ENCODE measurements around the gene REV3L.

DNA sequence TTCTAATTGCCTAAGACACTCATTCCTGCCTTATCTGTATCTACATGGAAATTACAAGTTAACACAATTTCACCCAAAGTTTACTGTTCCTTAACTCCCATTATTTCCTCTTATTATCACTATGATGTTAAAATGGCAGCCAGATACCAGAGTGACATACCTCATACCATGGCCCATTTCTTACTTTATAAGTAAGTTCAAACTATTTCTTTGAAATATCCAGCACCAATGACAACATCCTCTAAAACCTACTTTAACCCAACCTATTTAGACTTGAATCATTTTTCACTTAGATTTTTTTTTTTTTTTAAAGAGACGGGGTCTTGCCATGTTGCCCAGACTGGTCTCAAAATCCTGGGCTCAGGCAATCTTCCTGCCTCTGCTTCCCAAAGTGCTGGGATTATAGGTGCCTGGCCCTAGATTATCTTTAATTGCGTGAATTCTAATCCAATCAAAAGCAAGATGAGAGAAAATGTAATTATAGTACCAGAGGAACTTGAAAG is 10.0 kb downstream of the REV3L start:
- TF ChIP-seq, protein P1, sequence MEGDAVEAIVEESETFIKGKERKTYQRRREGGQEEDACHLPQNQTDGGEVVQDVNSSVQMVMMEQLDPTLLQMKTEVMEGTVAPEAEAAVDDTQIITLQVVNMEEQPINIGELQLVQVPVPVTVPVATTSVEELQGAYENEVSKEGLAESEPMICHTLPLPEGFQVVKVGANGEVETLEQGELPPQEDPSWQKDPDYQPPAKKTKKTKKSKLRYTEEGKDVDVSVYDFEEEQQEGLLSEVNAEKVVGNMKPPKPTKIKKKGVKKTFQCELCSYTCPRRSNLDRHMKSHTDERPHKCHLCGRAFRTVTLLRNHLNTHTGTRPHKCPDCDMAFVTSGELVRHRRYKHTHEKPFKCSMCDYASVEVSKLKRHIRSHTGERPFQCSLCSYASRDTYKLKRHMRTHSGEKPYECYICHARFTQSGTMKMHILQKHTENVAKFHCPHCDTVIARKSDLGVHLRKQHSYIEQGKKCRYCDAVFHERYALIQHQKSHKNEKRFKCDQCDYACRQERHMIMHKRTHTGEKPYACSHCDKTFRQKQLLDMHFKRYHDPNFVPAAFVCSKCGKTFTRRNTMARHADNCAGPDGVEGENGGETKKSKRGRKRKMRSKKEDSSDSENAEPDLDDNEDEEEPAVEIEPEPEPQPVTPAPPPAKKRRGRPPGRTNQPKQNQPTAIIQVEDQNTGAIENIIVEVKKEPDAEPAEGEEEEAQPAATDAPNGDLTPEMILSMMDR (IDR thresholded peaks at IDR 0.05), result no peak
- TF ChIP-seq, protein P2, sequence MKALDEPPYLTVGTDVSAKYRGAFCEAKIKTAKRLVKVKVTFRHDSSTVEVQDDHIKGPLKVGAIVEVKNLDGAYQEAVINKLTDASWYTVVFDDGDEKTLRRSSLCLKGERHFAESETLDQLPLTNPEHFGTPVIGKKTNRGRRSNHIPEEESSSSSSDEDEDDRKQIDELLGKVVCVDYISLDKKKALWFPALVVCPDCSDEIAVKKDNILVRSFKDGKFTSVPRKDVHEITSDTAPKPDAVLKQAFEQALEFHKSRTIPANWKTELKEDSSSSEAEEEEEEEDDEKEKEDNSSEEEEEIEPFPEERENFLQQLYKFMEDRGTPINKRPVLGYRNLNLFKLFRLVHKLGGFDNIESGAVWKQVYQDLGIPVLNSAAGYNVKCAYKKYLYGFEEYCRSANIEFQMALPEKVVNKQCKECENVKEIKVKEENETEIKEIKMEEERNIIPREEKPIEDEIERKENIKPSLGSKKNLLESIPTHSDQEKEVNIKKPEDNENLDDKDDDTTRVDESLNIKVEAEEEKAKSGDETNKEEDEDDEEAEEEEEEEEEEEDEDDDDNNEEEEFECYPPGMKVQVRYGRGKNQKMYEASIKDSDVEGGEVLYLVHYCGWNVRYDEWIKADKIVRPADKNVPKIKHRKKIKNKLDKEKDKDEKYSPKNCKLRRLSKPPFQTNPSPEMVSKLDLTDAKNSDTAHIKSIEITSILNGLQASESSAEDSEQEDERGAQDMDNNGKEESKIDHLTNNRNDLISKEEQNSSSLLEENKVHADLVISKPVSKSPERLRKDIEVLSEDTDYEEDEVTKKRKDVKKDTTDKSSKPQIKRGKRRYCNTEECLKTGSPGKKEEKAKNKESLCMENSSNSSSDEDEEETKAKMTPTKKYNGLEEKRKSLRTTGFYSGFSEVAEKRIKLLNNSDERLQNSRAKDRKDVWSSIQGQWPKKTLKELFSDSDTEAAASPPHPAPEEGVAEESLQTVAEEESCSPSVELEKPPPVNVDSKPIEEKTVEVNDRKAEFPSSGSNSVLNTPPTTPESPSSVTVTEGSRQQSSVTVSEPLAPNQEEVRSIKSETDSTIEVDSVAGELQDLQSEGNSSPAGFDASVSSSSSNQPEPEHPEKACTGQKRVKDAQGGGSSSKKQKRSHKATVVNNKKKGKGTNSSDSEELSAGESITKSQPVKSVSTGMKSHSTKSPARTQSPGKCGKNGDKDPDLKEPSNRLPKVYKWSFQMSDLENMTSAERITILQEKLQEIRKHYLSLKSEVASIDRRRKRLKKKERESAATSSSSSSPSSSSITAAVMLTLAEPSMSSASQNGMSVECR (CRISPR knock-in tag; IDR thresholded peaks at IDR 0.05; ENCODE audit: borderline replicate concordance), result no peak
- TF ChIP-seq, protein P3, sequence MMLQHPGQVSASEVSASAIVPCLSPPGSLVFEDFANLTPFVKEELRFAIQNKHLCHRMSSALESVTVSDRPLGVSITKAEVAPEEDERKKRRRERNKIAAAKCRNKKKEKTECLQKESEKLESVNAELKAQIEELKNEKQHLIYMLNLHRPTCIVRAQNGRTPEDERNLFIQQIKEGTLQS (CRISPR knock-in tag; conservative IDR thresholded peaks at IDR 0.05), result no peak

Measured in WTC11 (cell line).